Stomach (tissue), 4 donors: ENCODE results near the gene PSAT1.
"Not testable (repeated sequence)": the region's sequence is repeated elsewhere in the genome, so short reads cannot be mapped to it uniquely, and the experiment has no call there.

Experiments used
- CTCF ChIP-seq, 7 experiments: fragments of 450-650 bp in 4 of 7; fragments of 200-600 bp in 3 of 7; sonication (generic) in 3 of 7; IDR thresholded peaks; one replicate each; pipeline ENCODE4 v1.5.1; 2016 to 2019; ENCODE audit warnings: antibody characterized with exemption in 7 of 7, control low read depth in 2 of 7, mild to moderate bottlenecking in 1 of 7
- EP300 ChIP-seq: sonication (generic); formaldehyde crosslinking; IDR thresholded peaks from one replicate; pipeline ENCODE4 v1.6.1; 2017; ENCODE audit warnings: antibody characterized with exemption
- POLR2A ChIP-seq, 4 donors: fragments of 450-650 bp; IDR thresholded peaks; one replicate each; pipeline ENCODE4 v1.6.1; 2016; ENCODE audit warnings: antibody characterized with exemption in 4 of 4, control low read depth in 2 of 4, mild to moderate bottlenecking in 1 of 4, moderate library complexity in 1 of 4
- POLR2AphosphoS5 ChIP-seq, 3 donors: sonication (generic); formaldehyde crosslinking; IDR thresholded peaks; one replicate each; pipeline ENCODE4 v1.6.1; 2016; ENCODE audit warnings: antibody characterized with exemption in 3 of 3

- not testable (repeated sequence) for TF ChIP-seq CTCF (IDR thresholded peaks at IDR 0.05); EP300; POLR2A (IDR thresholded peaks at IDR 0.05); POLR2AphosphoS5 (IDR thresholded peaks at IDR 0.05)
Observed at GRCh38 chr9:78284181-78284580, 12.7 kb upstream of the PSAT1 start.
